Stimulated activated CD8-positive, alpha-beta memory T cell treated with anti-CD3 and anti-CD28 coated beads, Interleukin-15, amount 100 ng/mL, for 24 hours (primary cell): ENCODE measurements around the gene OR6J1.
"Not testable (repeated sequence)": the region's sequence is repeated elsewhere in the genome, so short reads cannot be mapped to it uniquely, and the experiment has no call there.

ENCODE experiments used
- DNase-seq: peaks from one replicate; pipeline ENCODE4 v3.0.0-alpha.2; 2020; ENCODE audit warnings: low read depth

Gene OR6J1

DNA sequence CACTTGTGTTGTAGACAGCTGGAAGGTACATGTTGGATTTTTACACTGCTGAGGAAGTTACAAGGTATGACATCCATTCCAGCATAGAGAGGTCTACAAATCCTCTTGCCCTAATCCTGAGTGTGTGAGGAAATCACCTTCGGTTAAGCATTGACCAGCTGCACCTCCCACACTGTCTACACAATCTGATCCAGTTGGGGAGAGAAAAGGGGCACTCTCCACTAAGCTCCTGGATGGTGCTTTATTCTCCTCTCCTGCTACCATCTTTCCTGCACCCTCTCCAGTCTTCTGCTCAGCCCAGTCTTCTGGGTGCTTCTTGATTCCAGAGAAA is at the start of gene OR6J1:
Gene OR6J1, minus strand, starts transcription at position 48 of the 331 bp plus-strand sequence. CDS start 9,541 bp downstream, outside the sequence.
- no peak for DNase-seq

DNA sequence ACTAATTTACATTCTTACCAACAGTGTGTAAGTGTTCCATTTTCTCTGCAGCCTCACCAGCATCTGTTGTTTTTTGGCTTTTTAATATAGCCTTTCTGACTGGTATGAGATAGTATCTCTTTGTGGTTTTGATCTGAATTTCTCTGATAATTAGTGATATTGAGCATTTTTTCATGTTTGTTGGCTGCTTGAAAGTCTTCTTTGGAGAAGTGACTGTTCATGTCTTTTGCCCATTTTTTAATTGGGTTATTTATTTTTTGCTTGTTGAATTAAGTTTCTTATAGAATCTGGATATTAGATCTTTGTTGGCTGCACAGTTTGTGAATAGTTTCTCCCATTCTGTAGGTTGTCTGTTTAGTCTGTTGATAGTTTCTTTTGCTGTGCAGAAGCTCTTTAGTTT is 48.0 kb upstream of the OR6J1 start:
- DNase-seq: no peak

DNA sequence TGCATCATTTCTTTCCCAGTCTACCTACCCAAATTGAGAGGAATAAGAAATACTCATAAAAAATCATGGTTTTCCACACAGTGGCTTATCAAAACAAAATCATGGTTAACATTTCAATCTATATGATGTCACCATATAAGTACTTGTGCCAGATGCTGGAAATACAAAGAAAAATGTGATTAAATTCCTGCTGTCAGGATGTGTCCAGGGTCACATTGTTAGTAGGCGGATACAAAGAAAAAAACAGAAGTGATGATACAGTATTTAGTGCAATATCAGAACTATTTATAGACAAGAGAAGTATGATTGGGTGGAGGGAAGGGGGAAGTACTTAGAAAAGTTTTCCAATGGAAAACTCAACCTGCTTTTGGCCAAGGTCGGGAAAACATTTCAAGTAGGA is 47.0 kb upstream of the OR6J1 start:
- no peak for DNase-seq

DNA sequence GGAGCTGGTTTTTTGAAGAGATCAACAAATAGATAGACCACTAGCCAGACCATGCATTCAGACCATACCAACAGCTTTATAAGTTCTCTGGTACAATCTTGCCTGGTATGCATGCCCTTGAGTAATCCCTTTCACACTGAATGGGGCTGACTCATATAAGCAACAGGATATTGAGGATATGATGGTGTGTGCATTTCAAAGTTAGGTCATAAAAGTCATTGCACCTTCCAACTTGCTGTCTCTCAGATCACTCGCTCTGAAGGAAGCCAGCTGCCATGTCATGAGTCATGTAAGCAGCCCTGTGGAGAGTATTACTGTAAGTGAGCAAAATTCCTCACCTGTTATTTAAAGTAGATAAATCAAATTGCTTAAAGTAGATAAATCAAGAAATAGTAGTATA is 45.0 kb upstream of the OR6J1 start:
- DNase-seq: no peak

GRCh38 chr14:22687969-22688368 is 43.8 kb upstream of the OR6J1 start:
- not testable (repeated sequence) for DNase-seq

DNA sequence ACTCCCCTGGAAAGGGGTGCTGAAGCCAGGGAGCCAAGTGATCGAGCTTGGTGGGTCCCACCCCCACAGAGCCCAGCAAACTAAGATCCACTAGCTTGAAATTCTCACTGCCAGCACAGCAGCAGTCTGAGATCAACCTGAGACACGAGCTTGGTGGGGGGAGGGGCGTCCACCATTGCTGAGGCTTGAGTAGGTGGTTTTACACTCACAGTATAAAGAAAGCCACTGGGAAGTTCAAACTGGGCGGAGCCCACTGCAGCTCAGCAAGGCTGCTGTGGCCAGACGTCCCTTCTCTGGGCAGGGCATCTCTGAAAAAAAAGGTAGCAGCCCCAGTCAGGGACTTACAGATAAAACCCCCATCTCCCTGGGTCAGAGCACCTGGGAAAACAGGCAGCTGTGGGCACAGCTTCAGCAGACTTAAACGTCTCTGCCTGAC is 42.0 kb upstream of the OR6J1 start:
- not testable (repeated sequence) for DNase-seq

DNA sequence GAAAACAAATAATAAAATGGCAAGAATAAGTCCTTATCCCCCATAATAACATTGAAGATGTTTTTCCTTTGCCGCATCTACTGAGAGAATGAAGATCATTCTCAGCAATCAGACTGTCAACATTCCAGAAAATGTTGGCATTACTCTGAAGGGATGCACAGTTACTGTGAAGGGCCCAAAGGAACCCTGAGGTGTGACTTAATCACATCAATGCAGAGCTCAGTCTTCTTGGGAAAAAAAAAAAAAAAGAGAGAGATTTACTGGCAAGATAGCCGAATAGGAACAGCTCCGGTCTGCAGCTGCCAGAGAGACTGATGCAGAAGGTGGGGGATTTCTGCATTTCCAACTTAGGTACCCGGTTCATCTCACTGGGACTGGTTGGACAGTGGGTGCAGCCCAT is 41.3 kb upstream of the OR6J1 start:
- DNase-seq: no peak

GRCh38 chr14:22683428-22683827 is 39.3 kb upstream of the OR6J1 start:
- DNase-seq: not testable (repeated sequence)

- no peak for DNase-seq
Observed at GRCh38 chr14:22678221-22678620, 34.1 kb upstream of the OR6J1 start.

GRCh38 chr14:22677551-22677950 is 33.4 kb upstream of the OR6J1 start:
- DNase-seq: not testable (repeated sequence)

GRCh38 chr14:22671622-22672021 is 27.5 kb upstream of the OR6J1 start:
- DNase-seq: no peak

DNA sequence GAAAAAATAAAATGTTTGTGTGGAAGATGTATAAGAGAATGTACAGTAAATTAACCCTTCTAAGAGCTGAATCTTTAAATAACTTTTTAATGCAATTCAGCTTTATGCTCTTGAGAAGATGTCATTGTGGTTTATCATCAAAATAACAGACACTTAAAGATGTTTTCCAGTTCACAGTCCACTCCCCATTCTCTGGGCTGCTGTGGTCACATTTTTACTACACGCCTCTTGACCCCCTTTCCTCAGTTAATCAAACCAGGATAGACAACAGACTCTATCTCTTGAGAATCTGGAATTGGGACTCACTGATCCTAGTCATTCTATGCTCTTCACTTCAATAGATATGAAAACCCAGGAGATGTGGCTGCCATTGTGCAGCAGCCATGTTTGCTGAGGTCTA is 24.7 kb upstream of the OR6J1 start:
- no peak for DNase-seq

DNA sequence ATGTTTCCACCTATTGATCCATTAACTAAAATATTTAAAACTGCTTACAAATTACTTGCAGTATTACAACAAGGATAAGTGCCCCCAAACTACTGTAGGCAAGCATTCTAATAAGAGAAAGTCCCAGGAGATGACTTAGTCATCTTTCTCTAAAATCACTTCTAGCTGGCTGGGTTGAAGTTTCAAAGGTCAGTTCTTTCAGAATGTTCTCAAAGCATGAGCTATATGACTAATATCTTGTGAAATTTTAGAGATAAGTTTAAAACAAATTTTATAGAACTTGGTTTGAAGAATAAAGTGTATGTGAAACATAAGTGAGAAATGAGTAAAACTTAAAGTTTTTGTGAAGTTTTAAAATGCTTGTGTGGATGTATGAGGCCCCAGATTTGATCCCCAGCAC is 24.3 kb upstream of the OR6J1 start:
- no peak for DNase-seq

DNA sequence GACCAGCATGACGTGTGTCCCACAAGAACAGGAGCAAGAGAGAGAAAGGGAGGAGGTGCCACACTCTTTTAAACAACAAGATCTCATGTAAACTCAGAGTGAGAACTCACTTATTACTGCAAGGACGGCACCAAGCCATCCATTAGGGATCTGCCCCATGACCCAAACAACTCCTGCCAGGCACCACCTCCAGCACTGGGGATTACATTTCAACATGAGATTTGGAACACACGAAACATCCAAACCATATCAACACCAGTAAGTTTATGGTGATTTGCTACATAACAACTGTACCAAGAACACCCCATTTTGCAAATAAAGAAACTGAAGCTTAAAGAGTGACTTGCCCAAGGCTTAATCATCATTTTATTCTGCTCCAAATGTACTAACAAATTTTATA is 23.7 kb upstream of the OR6J1 start:
- DNase-seq: no peak

DNA sequence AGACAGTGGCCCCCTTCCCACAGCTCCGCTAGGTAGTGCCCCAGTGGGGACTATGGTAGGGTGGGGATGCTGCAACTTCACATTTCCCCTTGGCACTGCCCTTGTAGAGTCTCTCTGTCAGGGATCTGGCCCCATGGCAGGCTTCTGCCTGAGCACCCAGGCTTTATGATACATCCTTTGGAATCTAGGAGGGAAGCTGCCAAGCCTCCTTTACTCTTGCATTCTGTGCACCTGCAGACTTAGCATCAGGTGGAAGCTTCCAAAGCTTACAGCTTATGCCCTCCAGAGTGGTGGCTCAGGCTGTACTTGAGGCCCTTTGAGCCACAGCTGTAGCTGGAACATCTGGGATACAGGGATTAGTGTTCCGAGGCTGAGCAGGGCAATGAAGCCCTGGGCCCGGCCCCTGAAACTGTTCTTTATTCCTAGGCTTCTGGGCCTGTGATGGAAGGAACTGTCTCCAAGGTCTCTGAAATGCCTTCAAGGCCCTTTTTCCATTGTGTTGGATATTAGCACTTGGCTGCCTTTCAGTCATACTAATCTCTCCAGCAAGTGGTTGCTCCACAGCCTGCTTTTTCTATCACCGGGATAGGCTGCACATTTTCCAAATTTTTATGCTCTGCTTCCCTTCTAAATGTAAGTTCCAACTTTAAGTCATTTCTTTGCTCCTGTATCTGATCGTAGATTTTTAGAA is 22.2 kb upstream of the OR6J1 start:
- DNase-seq: no peak

GRCh38 chr14:22664261-22664660 is 20.1 kb upstream of the OR6J1 start:
- DNase-seq: no peak

DNA sequence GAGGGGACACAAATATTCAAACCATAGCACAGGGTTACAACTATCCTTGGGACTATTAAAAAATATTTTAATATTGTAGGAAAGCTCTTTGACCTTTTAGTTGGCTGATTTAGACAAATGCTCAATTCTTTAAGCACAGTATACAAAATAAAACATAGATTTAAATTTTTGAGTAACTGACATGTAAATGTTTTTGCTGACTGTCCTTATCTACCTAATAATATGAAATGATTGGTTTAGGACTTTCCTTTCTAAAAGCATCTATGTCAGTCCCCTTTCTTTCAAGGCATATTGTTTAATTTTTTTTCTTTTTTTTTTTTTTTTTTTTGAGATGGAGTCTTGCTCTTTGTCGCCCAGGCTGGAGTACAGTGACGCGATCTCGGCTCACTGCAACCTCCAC is 16.5 kb upstream of the OR6J1 start:
- DNase-seq: no peak

DNA sequence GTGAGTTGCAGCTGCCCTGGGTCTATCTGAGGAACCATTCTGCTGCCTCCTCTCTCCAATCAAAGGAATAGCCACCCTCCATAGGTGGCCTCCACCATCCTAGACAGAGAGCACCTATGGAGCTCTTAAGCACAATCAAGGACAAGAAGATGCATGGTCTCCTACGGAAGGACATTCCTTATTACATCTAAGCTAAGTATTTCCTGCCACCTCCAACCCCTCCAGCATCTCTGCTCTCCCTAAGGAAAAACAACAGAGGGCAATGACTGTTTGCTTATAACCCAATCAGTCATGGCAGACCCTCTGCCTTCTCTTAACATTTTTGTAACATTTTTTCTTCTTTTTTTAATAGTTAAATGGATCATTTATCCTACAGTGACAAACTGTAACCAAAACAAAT is 14.8 kb upstream of the OR6J1 start:
- DNase-seq: no peak

- DNase-seq: no peak
Observed at GRCh38 chr14:22657861-22658260, 13.7 kb upstream of the OR6J1 start.

DNA sequence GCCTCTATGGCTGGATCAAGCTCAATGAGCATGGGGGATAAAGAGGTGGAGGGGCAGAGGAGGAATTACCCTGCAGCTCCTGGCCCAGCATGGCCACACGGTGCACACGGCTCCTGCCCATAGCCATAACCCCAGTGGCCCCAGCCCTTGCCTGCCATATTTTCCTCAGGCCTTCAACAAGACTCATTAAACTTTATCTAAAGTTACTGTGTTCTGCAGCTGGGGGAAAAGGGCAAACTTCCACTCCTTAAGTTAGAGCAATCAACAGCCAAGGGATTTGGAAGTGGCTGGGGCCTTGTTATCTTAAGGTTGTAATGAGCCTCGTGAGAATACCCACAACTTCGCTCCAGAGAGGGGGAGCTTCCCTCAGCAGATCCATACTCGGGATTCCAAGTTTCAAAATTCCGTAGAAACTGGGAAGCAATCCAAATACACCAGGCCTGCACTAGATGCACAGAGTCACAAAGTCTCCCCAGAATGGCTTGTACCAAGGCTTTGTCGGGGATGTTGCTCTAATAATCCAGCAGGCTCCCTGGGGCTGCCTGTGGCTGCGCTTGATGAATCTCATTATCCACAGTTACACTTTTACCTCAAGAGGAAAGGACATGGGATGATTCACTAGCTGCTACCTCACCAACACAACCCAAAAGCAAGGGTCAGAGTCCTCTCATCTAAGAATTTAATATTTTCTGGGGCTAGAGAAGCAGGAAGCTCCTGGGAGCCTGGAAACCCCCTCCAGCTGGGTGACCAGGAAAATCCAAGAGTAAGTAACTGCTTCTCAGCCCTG is 13.0 kb upstream of the OR6J1 start:
- no peak for DNase-seq

- no peak for DNase-seq
Observed at GRCh38 chr14:22656226-22656625, 12.1 kb upstream of the OR6J1 start.

DNA sequence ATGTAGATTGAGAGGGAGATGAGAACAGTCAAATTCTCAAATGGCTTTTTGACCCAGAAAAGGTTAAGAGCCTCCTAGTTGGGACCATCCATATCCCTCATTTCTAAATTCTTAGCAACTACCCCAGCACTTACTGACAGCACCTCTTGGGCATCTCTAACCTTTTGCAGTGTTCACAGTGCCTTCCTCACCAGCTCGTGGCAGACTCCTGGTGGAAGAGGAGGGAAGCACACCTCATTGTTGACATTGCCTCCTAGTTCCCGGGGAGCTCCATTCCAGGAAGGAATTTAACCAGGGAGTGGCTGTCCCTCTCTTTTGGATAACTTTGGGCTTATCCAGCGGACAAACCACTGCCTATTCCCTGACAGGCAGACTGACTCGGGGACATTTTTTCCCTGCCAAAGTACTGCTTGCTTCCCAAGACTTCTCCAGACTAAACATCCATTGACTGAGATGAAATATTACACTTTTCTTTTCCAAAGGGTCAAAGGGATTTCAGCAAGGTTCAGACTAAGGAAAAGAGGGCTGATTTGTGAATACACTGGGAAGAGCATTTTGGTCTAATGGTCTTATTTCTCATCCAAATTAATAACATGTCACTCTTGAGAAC is 9.0 kb upstream of the OR6J1 start:
- DNase-seq: peak; percentile 8

DNA sequence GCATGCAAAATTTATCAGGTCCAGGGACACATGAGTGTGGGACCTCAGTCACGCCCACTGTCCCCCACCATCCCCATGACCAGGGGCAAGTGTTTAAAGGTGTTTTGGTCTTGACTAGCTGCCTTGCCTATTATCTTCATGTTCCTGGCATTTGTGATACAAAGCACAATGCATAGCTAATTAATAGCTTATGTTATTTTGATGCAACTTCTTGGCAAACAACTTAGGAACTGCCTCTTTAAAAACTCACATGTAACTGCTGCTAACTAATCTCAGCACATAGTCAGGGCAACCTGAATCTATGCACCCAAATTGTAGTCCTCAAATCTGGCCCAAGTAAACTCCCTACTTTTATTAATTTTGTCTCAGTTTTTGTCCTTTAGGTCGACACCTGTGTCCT is 7.4 kb upstream of the OR6J1 start:
- no peak for DNase-seq
